HG03378 (cell line): ENCODE measurements around the gene SEPHS1.
"Not testable (repeated sequence)": the region's sequence is repeated elsewhere in the genome, so short reads cannot be mapped to it uniquely, and the experiment has no call there.

Experiments
- ATAC-seq: cut with Tn5 transposase; IDR thresholded peaks from one replicate; pipeline ENCODE4 v1.9.1; 2021; ENCODE audit warnings: mild to moderate bottlenecking, moderate library complexity; ENCODE audit not compliant: unreplicated experiment

SEPHS1 gene

GRCh38 chr10:13291821-13292773 lies 56.0 kb downstream of the SEPHS1 start:
- ATAC-seq, result no peak

DNA sequence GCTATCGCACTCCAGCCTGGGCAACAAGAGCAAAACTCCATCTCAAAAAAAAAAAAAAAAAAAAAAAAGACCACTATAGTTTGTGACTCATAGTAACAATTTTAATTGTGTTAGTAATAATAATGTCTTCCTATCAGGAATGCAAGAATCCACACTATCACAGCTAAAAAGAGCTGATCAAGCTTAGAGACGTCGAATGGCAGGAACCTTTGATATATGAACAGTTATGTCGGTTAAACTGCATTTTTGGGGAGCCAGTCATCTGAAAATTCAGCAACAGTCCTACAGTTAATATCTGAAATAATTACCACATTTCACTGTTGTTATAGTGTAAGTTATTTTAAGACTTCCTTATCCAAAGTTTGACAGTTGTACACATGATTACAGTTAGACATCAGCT lies 57.0 kb downstream of the SEPHS1 start:
- ATAC-seq, result no peak

- ATAC-seq, result no peak
Observed at GRCh38 chr10:13284050-13284449, 64.0 kb downstream of the SEPHS1 start.

GRCh38 chr10:13282348-13282747 lies 65.7 kb downstream of the SEPHS1 start:
- ATAC-seq, result not testable (repeated sequence)

- no peak for ATAC-seq
Observed at GRCh38 chr10:13276749-13277365, 71.2 kb downstream of the SEPHS1 start.

DNA sequence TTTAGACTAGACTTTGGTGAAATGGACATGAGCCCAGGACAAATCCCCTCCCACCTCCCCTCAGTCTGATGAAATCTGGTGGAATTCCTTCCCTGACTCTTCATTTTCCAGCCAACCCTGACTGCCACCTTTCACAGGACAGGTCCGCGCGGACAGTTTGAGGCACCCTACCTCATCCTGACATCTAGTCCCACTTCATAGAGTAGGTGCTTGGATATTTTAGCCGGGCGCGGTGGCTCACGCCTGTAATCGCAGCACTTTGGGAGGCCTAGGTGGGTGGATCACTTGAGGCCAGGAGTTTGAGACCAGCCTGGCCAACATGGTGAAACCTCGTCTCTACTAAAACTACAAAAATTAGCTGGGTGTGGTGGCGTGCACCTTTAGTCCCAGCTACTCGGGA lies 71.9 kb downstream of the SEPHS1 start:
- ATAC-seq, result not testable (repeated sequence)

GRCh38 chr10:13272164-13272571 lies 75.9 kb downstream of the SEPHS1 start:
- ATAC-seq, result no peak

- ATAC-seq, result no peak
Observed at GRCh38 chr10:13271552-13272163, 76.4 kb downstream of the SEPHS1 start.

- no peak for ATAC-seq
Observed at GRCh38 chr10:13270877-13271551, 77.1 kb downstream of the SEPHS1 start.

DNA sequence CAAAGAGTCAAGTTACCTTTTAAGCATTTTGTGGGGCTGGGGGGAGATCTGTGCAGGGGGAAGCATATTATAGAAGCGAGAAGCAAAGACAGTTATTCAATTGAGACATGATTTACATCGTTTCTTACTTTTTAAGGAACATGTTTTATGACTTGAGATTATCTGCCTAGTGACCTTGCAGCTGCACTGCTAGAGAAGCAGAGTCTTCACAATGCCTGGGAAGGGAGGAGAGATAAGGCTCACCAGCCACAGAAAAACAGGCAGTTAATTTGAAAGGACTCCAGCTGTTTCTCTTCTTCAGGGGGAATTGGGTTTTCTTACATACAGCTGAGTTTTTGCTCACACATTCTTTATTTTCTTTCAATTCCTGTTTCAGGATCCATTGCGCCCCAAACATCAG lies 79.3 kb downstream of the SEPHS1 start:
- no peak for ATAC-seq

DNA sequence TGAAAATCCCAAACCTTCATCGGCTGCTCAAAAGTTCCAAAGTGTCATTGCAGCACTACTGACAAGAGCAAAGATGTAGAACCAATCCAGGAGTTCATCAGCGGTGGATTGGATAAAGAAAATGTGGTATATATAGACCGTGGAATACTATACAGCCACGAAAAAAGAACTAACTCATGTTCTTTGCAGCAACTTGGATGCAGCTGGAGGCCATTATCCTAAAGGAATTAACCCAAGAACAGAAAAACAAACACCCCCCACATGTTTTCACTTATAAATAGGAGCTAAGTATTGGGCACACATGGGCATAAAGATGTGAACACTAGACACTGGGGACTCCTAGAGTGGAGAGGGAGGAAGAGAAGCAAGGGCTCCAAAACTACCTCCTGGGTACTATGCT lies 79.8 kb downstream of the SEPHS1 start:
- ATAC-seq, result no peak
